ENCODE results near the gene ABCE1. TPM values are rescaled to one million over a fixed set of nuclear protein-coding genes. Genes with fewer than 3 reads are reported as not detected.

Gene ABCE1
- 100 to 1,000 TPM in 1 of 4 donors, 10 to 100 TPM in 3; 50.8 to 105 (median 58.7) TPM for total RNA-seq

GRCh38 chr4:145097821-145098674 is at the start of gene ABCE1, which contains the start of gene ANAPC10:
ABCE1 (plus strand) TSS chr4:145098311; CDS start chr4:145104413, 6,102 bp downstream.
ANAPC10 (minus strand) TSS chr4:145098196; CDS start chr4:145096099, 2,097 bp downstream.
- no peak for TF ChIP-seq CTCF (IDR thresholded peaks at IDR 0.05; ENCODE audit: low read depth)

GRCh38 chr4:145048817-145049216 is 49.3 kb upstream of the ABCE1 start:
- no peak for TF ChIP-seq CTCF (IDR thresholded peaks at IDR 0.05; ENCODE audit: low read depth)

GRCh38 chr4:145049241-145049640 is 48.9 kb upstream of the ABCE1 start:
- no peak for TF ChIP-seq CTCF (IDR thresholded peaks at IDR 0.05; ENCODE audit: low read depth)

- no peak for TF ChIP-seq CTCF (IDR thresholded peaks at IDR 0.05; ENCODE audit: low read depth)
Measured at GRCh38 chr4:145055533-145056257, 42.4 kb upstream of the ABCE1 start.

GRCh38 chr4:145056325-145057130 is 41.6 kb upstream of the ABCE1 start:
- TF ChIP-seq CTCF (IDR thresholded peaks at IDR 0.05; ENCODE audit: low read depth), result no peak

GRCh38 chr4:145058256-145058655 is 39.9 kb upstream of the ABCE1 start:
- TF ChIP-seq CTCF (IDR thresholded peaks at IDR 0.05; ENCODE audit: low read depth), result no peak

Data from subcutaneous adipose tissue (tissue), 4 donors.